ENCODE results near the gene SIRT7. TPM values are rescaled to one million over a fixed set of nuclear protein-coding genes. Genes with fewer than 3 reads are reported as not detected.

Gene SIRT7
- total RNA-seq, 1 donor from 2014 or later, result 50.2 TPM

- H3K36me3 Mint-ChIP-seq (ENCODE audit: low read depth), result peaks cover 35% of the 10 kb centered on the region
- peaks cover 6% of the 10 kb centered on the region for H3K27me3 Mint-ChIP-seq (ENCODE audit: low read depth)
- intact Hi-C loops (cut with micrococcal nuclease), result no loop called here
Measured at GRCh38 chr17:81899514-81900166, 18.3 kb downstream of the SIRT7 start.

GRCh38 chr17:81898885-81899284 lies 19.1 kb downstream of the SIRT7 start:
- H3K27ac Mint-ChIP-seq, result no peak overlapping the region
- no peak for DNase-seq (ENCODE audit: low spot score)
- H3K4me3 Mint-ChIP-seq (ENCODE audit: low read depth), result no peak overlapping the region
- no peaks in the 10 kb centered on the region for H3K9me3 Mint-ChIP-seq
- intact Hi-C loops (cut with micrococcal nuclease), result no loop called here
- peaks cover 6% of the 10 kb centered on the region for H3K27me3 Mint-ChIP-seq (ENCODE audit: low read depth)
- H3K4me1 Mint-ChIP-seq (ENCODE audit: low read depth), result no peaks in the 10 kb centered on the region
- peaks cover 35% of the 10 kb centered on the region for H3K36me3 Mint-ChIP-seq (ENCODE audit: low read depth)

More at GRCh38 chr17:81899514-81900166, 18.3 kb downstream of the SIRT7 start:
- Mint-ChIP-seq H3K27ac (no peak overlapping the region), H3K4me1 (ENCODE audit: low read depth) (no peaks in the 10 kb centered on the region), H3K9me3 (no peaks in the 10 kb centered on the region), H3K4me3 (ENCODE audit: low read depth) (no peak overlapping the region)
- DNase-seq (ENCODE audit: low spot score), result no peak

GRCh38 chr17:81898029-81898866 lies 19.7 kb downstream of the SIRT7 start:
- H3K4me3 Mint-ChIP-seq (ENCODE audit: low read depth), result no peak overlapping the region
- H3K27me3 Mint-ChIP-seq (ENCODE audit: low read depth), result peaks cover 6% of the 10 kb centered on the region

GRCh38 chr17:81895400-81895799 lies 22.6 kb downstream of the SIRT7 start:
- no peaks in the 10 kb centered on the region for H3K9me3 Mint-ChIP-seq
- H3K27ac Mint-ChIP-seq, result no peak overlapping the region
- H3K27me3 Mint-ChIP-seq (ENCODE audit: low read depth), result no peaks in the 10 kb centered on the region
- intact Hi-C loops (cut with micrococcal nuclease), result no loop called here
- peaks cover 33% of the 10 kb centered on the region for H3K36me3 Mint-ChIP-seq (ENCODE audit: low read depth)
- peaks cover 2% of the 10 kb centered on the region for H3K4me1 Mint-ChIP-seq (ENCODE audit: low read depth)
- H3K4me3 Mint-ChIP-seq (ENCODE audit: low read depth), result no peak overlapping the region
- DNase-seq (ENCODE audit: low spot score), result no peak

More at GRCh38 chr17:81898029-81898866, 19.7 kb downstream of the SIRT7 start:
- H3K36me3 Mint-ChIP-seq (ENCODE audit: low read depth), result peaks cover 33% of the 10 kb centered on the region
- no peaks in the 10 kb centered on the region for H3K9me3 Mint-ChIP-seq
- no peaks in the 10 kb centered on the region for H3K4me1 Mint-ChIP-seq (ENCODE audit: low read depth)
- intact Hi-C loops (cut with micrococcal nuclease), result no loop called here
- H3K27ac Mint-ChIP-seq, result no peak overlapping the region
- no peak for DNase-seq (ENCODE audit: low spot score)

- DNase-seq (ENCODE audit: low spot score), result no peak
- peak overlapping the region; percentile 98 for H3K27ac Mint-ChIP-seq
- H3K4me1 Mint-ChIP-seq (ENCODE audit: low read depth), result peaks cover 18% of the 10 kb centered on the region
- H3K36me3 Mint-ChIP-seq (ENCODE audit: low read depth), result peaks cover 53% of the 10 kb centered on the region
- intact Hi-C loops (cut with micrococcal nuclease), result loop anchor here (2.0 kb wide), 1 partner anchor 20 kb away; the partner anchor contains the start of gene ARHGDIA
- no peaks in the 10 kb centered on the region for H3K27me3 Mint-ChIP-seq (ENCODE audit: low read depth)
- peak overlapping the region; percentile 97 for H3K4me3 Mint-ChIP-seq (ENCODE audit: low read depth)
- H3K9me3 Mint-ChIP-seq, result no peaks in the 10 kb centered on the region
Measured at GRCh38 chr17:81891303-81891552, 26.7 kb downstream of the SIRT7 start.

GRCh38 chr17:81890447-81891302 lies 27.3 kb downstream of the SIRT7 start:
- no peaks in the 10 kb centered on the region for H3K27me3 Mint-ChIP-seq (ENCODE audit: low read depth)
- no peak for DNase-seq (ENCODE audit: low spot score)
- peaks cover 18% of the 10 kb centered on the region for H3K4me1 Mint-ChIP-seq (ENCODE audit: low read depth)
- intact Hi-C loops (cut with micrococcal nuclease), result loop anchor here (2.0 kb wide), 1 partner anchor 20 kb away; the partner anchor contains the start of gene ARHGDIA
- no peaks in the 10 kb centered on the region for H3K9me3 Mint-ChIP-seq
- peak overlapping the region; percentile 88 for H3K4me3 Mint-ChIP-seq (ENCODE audit: low read depth)
- peak overlapping the region; percentile 92 for H3K27ac Mint-ChIP-seq
- peaks cover 59% of the 10 kb centered on the region for H3K36me3 Mint-ChIP-seq (ENCODE audit: low read depth)

- Mint-ChIP-seq H3K9me3 (no peaks in the 10 kb centered on the region), H3K27me3 (ENCODE audit: low read depth) (no peaks in the 10 kb centered on the region), H3K36me3 (ENCODE audit: low read depth) (peaks cover 63% of the 10 kb centered on the region), H3K4me3 (ENCODE audit: low read depth) (peak overlapping the region; percentile 88), H3K4me1 (ENCODE audit: low read depth) (peaks cover 18% of the 10 kb centered on the region), H3K27ac (peak overlapping the region; percentile 92)
- intact Hi-C loops (cut with micrococcal nuclease), result loop anchor here (2.0 kb wide), 1 partner anchor 19 kb away; the partner anchor contains the start of gene ARHGDIA
- no peak for DNase-seq (ENCODE audit: low spot score)
Measured at GRCh38 chr17:81889602-81890001, 28.4 kb downstream of the SIRT7 start.

- Mint-ChIP-seq H3K4me1 (ENCODE audit: low read depth) (peaks cover 18% of the 10 kb centered on the region), H3K36me3 (ENCODE audit: low read depth) (peaks cover 68% of the 10 kb centered on the region), H3K27ac (peak overlapping the region; percentile 85), H3K27me3 (ENCODE audit: low read depth) (no peaks in the 10 kb centered on the region), H3K4me3 (ENCODE audit: low read depth) (peak overlapping the region; percentile 88), H3K9me3 (no peaks in the 10 kb centered on the region)
- intact Hi-C loops (cut with micrococcal nuclease), result no loop called here
- DNase-seq (ENCODE audit: low spot score), result no peak
Measured at GRCh38 chr17:81888988-81889595, 28.9 kb downstream of the SIRT7 start.

GRCh38 chr17:81888105-81888987 lies 29.6 kb downstream of the SIRT7 start:
- intact Hi-C loops (cut with micrococcal nuclease), result no loop called here
- peaks cover 18% of the 10 kb centered on the region for H3K4me1 Mint-ChIP-seq (ENCODE audit: low read depth)
- peaks cover 71% of the 10 kb centered on the region for H3K36me3 Mint-ChIP-seq (ENCODE audit: low read depth)
- H3K27ac Mint-ChIP-seq, result peak overlapping the region; percentile 85
- no peak for DNase-seq (ENCODE audit: low spot score)
- no peaks in the 10 kb centered on the region for H3K27me3 Mint-ChIP-seq (ENCODE audit: low read depth)
- H3K9me3 Mint-ChIP-seq, result no peaks in the 10 kb centered on the region
- H3K4me3 Mint-ChIP-seq (ENCODE audit: low read depth), result peak overlapping the region; percentile 71

- peaks cover 83% of the 10 kb centered on the region for H3K36me3 Mint-ChIP-seq (ENCODE audit: low read depth)
Measured at GRCh38 chr17:81885869-81886548, 32.0 kb downstream of the SIRT7 start.

GRCh38 chr17:81885454-81885853 lies 32.5 kb downstream of the SIRT7 start:
- no peak overlapping the region for H3K27ac Mint-ChIP-seq
- H3K9me3 Mint-ChIP-seq, result no peaks in the 10 kb centered on the region
- H3K36me3 Mint-ChIP-seq (ENCODE audit: low read depth), result peaks cover 84% of the 10 kb centered on the region
- no peaks in the 10 kb centered on the region for H3K27me3 Mint-ChIP-seq (ENCODE audit: low read depth)
- intact Hi-C loops (cut with micrococcal nuclease), result no loop called here
- peaks cover 16% of the 10 kb centered on the region for H3K4me1 Mint-ChIP-seq (ENCODE audit: low read depth)
- DNase-seq (ENCODE audit: low spot score), result no peak
- no peak overlapping the region for H3K4me3 Mint-ChIP-seq (ENCODE audit: low read depth)

More at GRCh38 chr17:81885869-81886548, 32.0 kb downstream of the SIRT7 start:
- H3K4me1 Mint-ChIP-seq (ENCODE audit: low read depth), result peaks cover 16% of the 10 kb centered on the region
- H3K27ac Mint-ChIP-seq, result no peak overlapping the region
- H3K4me3 Mint-ChIP-seq (ENCODE audit: low read depth), result no peak overlapping the region
- no peak for DNase-seq (ENCODE audit: low spot score)
- intact Hi-C loops (cut with micrococcal nuclease), result no loop called here
- no peaks in the 10 kb centered on the region for H3K27me3 Mint-ChIP-seq (ENCODE audit: low read depth)
- H3K9me3 Mint-ChIP-seq, result no peaks in the 10 kb centered on the region

Measured in activated T-helper 2 cell treated with anti-CD3 and anti-CD28 coated beads, Interferon-gamma antibody, Interleukin-2, Interleukin-4, amounts not matched to agents 10 μg/mL and 5 μg/mL and 100 μg/mL, durations not matched to agents 14 hours and 24 hours and 36 hours (primary cell).